DOHH2 (cell line): ENCODE results near the gene BICDL2.

Experiments used
- H3F3A ChIP-seq: fragments of 200-600 bp; sonication (generic), shearing (Covaris generic); 2 replicates; pipeline ENCODE4 v1.6.0; 2016; ENCODE audit warnings: antibody characterized with exemption, mild to moderate bottlenecking; ENCODE audit not compliant: control insufficient read depth, insufficient read depth
- H3K27ac ChIP-seq: fragments of 200-600 bp; sonication (generic); 2 replicates; pipeline ENCODE4 v1.5.1; 2014; ENCODE audit warnings: low read depth, mild to moderate bottlenecking, low read length, moderate library complexity
- H3K27me3 ChIP-seq: fragments of 200-600 bp; sonication (generic); 2 replicates; pipeline ENCODE4 v1.6.1; 2014; ENCODE audit warnings: mild to moderate bottlenecking, low read length, mixed read lengths; ENCODE audit not compliant: control insufficient read depth
- H3K36me3 ChIP-seq: fragments of 200-600 bp; sonication (generic); 2 replicates; pipeline ENCODE4 v1.6.1; 2014; ENCODE audit warnings: mild to moderate bottlenecking, low read length, moderate library complexity, mixed read lengths; ENCODE audit not compliant: control insufficient read depth
- H3K4me1 ChIP-seq: fragments of 200-600 bp; sonication (generic); 2 replicates; pipeline ENCODE4 v1.6.1; 2014; ENCODE audit warnings: mild to moderate bottlenecking, low read length, mixed read lengths; ENCODE audit not compliant: control insufficient read depth
- H3K4me2 ChIP-seq: fragments of 200-600 bp; sonication (generic); 2 replicates; pipeline ENCODE4 v1.6.0; 2014; ENCODE audit warnings: mild to moderate bottlenecking, low read length, moderate library complexity
- H3K4me3 ChIP-seq: fragments of 200-600 bp; sonication (generic); 2 replicates; pipeline ENCODE4 v1.5.1; 2014; ENCODE audit warnings: mild to moderate bottlenecking, low read length, mixed read lengths
- H3K79me2 ChIP-seq: fragments of 200-600 bp; sonication (generic); 2 replicates; pipeline ENCODE4 v1.6.1; 2014; ENCODE audit warnings: mild to moderate bottlenecking, low read length, mixed read lengths; ENCODE audit not compliant: control insufficient read depth
- H3K9me2 ChIP-seq: fragments of 200-600 bp; sonication (generic); replicated peaks from 2 replicates; pipeline ENCODE4 v1.6.1; 2014; ENCODE audit warnings: mild to moderate bottlenecking, low read length, mixed read lengths; ENCODE audit not compliant: control insufficient read depth
- H3K9me3 ChIP-seq: fragments of 200-600 bp; sonication (generic); 2 replicates; pipeline ENCODE4 v1.6.1; 2014; ENCODE audit warnings: antibody characterized with exemption, low read length, mixed read lengths; ENCODE audit not compliant: control insufficient read depth, insufficient read depth
- H4K20me1 ChIP-seq: fragments of 200-600 bp; sonication (generic); 2 replicates; pipeline ENCODE4 v1.6.0; 2014; ENCODE audit warnings: low read depth, mild to moderate bottlenecking, antibody characterized with exemption, low read length, moderate library complexity; ENCODE audit not compliant: control insufficient read depth, insufficient read depth
- CTCF ChIP-seq: fragments of 200-600 bp; sonication (generic); IDR thresholded peaks from one replicate; pipeline ENCODE4 v1.5.1; 2014; ENCODE audit warnings: antibody characterized with exemption, mild to moderate bottlenecking, low read depth, low read length; ENCODE audit not compliant: poor library complexity, severe bottlenecking
- EZH2phosphoT487 ChIP-seq: fragments of 200-600 bp; sonication (generic); IDR thresholded peaks from 2 replicates; pipeline ENCODE4 v1.6.1; 2017; ENCODE audit warnings: borderline replicate concordance, mild to moderate bottlenecking, antibody characterized with exemption, low read length, moderate library complexity, mixed read lengths

The BICDL2 gene

GRCh38 chr16:2992383-2993081 lies 44.2 kb downstream of the BICDL2 start:
- no peaks in the 10 kb centered on the region for H3K9me2 ChIP-seq
- no peak overlapping the region for H3K27ac ChIP-seq
- H3K36me3 ChIP-seq, result no peaks in the 10 kb centered on the region
- no peak overlapping the region for H3K4me2 ChIP-seq
- no peaks in the 10 kb centered on the region for H3F3A ChIP-seq
- H4K20me1 ChIP-seq, result no peaks in the 10 kb centered on the region
- no peaks in the 10 kb centered on the region for H3K79me2 ChIP-seq
- H3K4me1 ChIP-seq, result no peaks in the 10 kb centered on the region
- peaks cover 39% of the 10 kb centered on the region for H3K27me3 ChIP-seq
- TF ChIP-seq CTCF, result no peak
- no peak for TF ChIP-seq EZH2phosphoT487
- H3K4me3 ChIP-seq, result no peak overlapping the region
- H3K9me3 ChIP-seq, result no peaks in the 10 kb centered on the region

GRCh38 chr16:2991566-2992261 lies 45.0 kb downstream of the BICDL2 start:
- peaks cover 35% of the 10 kb centered on the region; the same call in 1 of the 2 replicates for H3K27me3 ChIP-seq
- no peak for TF ChIP-seq CTCF
- TF ChIP-seq EZH2phosphoT487, result no peak
- H3K4me3 ChIP-seq, result no peak overlapping the region
- H3K36me3 ChIP-seq, result no peaks in the 10 kb centered on the region
- no peaks in the 10 kb centered on the region for H3K4me1 ChIP-seq
- no peaks in the 10 kb centered on the region for H4K20me1 ChIP-seq
- no peak overlapping the region for H3K4me2 ChIP-seq
- no peak overlapping the region for H3K27ac ChIP-seq
- no peaks in the 10 kb centered on the region for H3K9me3 ChIP-seq
- H3K79me2 ChIP-seq, result no peaks in the 10 kb centered on the region
- no peaks in the 10 kb centered on the region for H3K9me2 ChIP-seq
- H3F3A ChIP-seq, result no peaks in the 10 kb centered on the region

- H3F3A ChIP-seq, result no peaks in the 10 kb centered on the region
- H3K4me2 ChIP-seq, result no peak overlapping the region
- no peaks in the 10 kb centered on the region for H3K9me2 ChIP-seq
- no peaks in the 10 kb centered on the region for H3K36me3 ChIP-seq
- H3K27me3 ChIP-seq, result peaks cover 35% of the 10 kb centered on the region; the same call in 1 of the 2 replicates
- no peaks in the 10 kb centered on the region for H3K9me3 ChIP-seq
- H3K4me1 ChIP-seq, result no peaks in the 10 kb centered on the region
- no peak overlapping the region for H3K4me3 ChIP-seq
- TF ChIP-seq EZH2phosphoT487, result no peak
- no peak for TF ChIP-seq CTCF
- no peak overlapping the region for H3K27ac ChIP-seq
- H3K79me2 ChIP-seq, result no peaks in the 10 kb centered on the region
- no peaks in the 10 kb centered on the region for H4K20me1 ChIP-seq
These were observed 45.9 kb downstream of the BICDL2 start for GRCh38 chr16:2990891-2991290.
